Chondrocyte (in vitro differentiated cells): ENCODE measurements around the gene GNB1L. TPM values are rescaled to one million over a fixed set of nuclear protein-coding genes. Genes with fewer than 3 reads are reported as not detected.
A peak's percentile ranks its signal among the peaks of the same experiment; 100 is the strongest.

Experiments
- DNase-seq: peaks from one replicate; pipeline ENCODE4 v3.0.0; 2021; ENCODE audit warnings: mixed read lengths, low spot score
- H3K27ac Mint-ChIP-seq: one replicate; pipeline ENCODE4 v1.8.0; 2021; ENCODE audit warnings: mild to moderate bottlenecking, moderate library complexity, mixed read lengths; ENCODE audit not compliant: unreplicated experiment
- H3K27me3 Mint-ChIP-seq: 2 replicates; pipeline ENCODE4 v1.8.0; 2021; ENCODE audit warnings: low read depth, mixed read lengths
- H3K36me3 Mint-ChIP-seq: 2 replicates; pipeline ENCODE4 v1.8.0; 2021; ENCODE audit warnings: low read depth, mixed read lengths
- H3K4me1 Mint-ChIP-seq: 2 replicates; pipeline ENCODE4 v1.8.0; 2021; ENCODE audit warnings: low read depth, mild to moderate bottlenecking, mixed read lengths
- H3K4me3 Mint-ChIP-seq: one replicate; pipeline ENCODE4 v1.8.0; 2021; ENCODE audit warnings: mild to moderate bottlenecking, moderate library complexity, mixed read lengths; ENCODE audit not compliant: unreplicated experiment
- H3K9me3 Mint-ChIP-seq: 2 replicates; pipeline ENCODE4 v1.8.0; 2021; ENCODE audit warnings: low read depth, mixed read lengths
- CTCF ChIP-seq: fragments of 200-600 bp; sonication (generic); IDR thresholded peaks from 2 replicates; pipeline ENCODE4 v1.5.0; 2021; ENCODE audit warnings: antibody characterized with exemption, mild to moderate bottlenecking, moderate library complexity
- total RNA-seq: library from RNA; stranded (reverse); gene quantifications from 3 replicates; pipeline ENCODE4 v1.2.1, GENCODE V29; 2021

GNB1L gene
- total RNA-seq, 1 donor from 2014 or later = 5.3 TPM

DNA sequence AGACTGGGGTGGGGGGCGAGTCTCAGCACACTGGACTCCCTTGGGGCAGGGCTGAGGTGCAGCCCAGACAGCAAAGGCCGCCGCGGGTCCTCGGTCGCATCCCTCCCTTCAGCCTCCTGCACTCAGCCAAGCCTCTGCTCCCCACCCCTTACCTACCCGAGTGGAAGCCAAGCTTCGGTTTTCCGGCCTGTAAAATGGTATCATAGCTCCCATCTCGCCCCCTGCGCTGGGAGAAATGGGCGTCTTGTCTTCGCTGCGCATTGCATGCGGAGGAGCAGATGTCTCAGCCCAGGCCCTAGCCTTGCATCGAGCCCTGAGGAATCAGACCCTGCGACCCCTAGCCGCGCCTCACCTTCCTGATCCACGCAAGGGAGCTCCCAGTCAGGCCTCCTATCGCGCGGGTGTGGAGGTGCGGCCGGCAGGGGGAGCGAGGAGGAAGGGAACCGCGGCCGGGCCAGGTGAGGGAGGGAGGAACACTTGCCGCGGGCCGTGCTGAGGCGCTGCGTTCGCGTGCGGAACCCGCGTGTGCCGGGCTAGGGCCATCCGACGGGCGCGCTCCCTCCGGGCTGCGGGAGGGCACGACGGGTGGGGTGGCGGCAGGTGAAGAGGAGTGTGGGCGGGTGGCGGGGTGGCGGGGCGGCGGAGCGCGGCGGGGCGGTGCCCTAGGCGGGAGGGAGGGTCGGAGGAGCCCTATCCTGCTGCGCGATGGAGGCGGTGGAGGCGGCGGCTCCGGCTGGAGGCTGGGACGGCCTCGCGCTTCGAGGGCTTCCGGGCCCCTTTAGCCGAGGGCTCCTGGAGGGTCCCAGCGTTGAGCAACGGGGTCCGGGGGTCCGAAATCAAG lies 98.2 kb downstream of the GNB1L start:
- no peaks in the 10 kb centered on the region for H3K9me3 Mint-ChIP-seq
- TF ChIP-seq CTCF = peak; percentile 73
- no peak overlapping the region for H3K27ac Mint-ChIP-seq
- H3K4me1 Mint-ChIP-seq = peaks cover 21% of the 10 kb centered on the region
- no peak overlapping the region for H3K4me3 Mint-ChIP-seq
- H3K27me3 Mint-ChIP-seq = peaks cover 34% of the 10 kb centered on the region
- no peaks in the 10 kb centered on the region for H3K36me3 Mint-ChIP-seq
- no peak for DNase-seq

DNA sequence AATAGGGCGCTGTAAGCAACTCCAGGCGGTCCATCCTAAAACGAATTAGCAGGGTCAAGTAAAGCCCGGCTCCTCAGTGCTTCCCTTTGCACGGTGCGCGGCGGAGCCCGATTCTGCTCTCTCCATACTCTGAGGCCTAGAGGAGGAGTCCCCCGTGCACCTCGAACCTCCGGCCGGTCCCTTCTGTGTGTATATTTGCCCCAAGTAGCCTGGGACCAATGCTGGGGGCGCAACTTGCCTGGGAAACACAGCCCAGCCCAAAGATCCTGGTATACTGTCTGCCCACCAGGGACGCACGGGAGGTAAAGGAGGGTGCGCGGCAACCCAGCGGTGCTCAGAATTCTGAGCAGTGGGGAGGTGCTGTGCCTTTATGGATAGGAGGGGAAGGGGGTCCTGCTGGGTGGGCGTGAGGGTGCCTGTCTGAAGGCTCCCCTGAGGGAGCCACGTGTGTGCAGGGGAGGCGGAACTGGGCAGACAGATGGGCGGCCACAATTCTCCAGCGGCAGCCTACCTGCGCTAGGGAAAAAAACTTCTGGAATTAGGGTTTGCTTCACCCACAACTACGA lies 98.9 kb downstream of the GNB1L start:
- TF ChIP-seq CTCF = no peak
- Mint-ChIP-seq H3K27ac (no peak overlapping the region), H3K27me3 (peaks cover 34% of the 10 kb centered on the region), H3K4me3 (no peak overlapping the region), H3K9me3 (no peaks in the 10 kb centered on the region), H3K4me1 (peaks cover 26% of the 10 kb centered on the region), H3K36me3 (no peaks in the 10 kb centered on the region)
- DNase-seq = no peak

DNA sequence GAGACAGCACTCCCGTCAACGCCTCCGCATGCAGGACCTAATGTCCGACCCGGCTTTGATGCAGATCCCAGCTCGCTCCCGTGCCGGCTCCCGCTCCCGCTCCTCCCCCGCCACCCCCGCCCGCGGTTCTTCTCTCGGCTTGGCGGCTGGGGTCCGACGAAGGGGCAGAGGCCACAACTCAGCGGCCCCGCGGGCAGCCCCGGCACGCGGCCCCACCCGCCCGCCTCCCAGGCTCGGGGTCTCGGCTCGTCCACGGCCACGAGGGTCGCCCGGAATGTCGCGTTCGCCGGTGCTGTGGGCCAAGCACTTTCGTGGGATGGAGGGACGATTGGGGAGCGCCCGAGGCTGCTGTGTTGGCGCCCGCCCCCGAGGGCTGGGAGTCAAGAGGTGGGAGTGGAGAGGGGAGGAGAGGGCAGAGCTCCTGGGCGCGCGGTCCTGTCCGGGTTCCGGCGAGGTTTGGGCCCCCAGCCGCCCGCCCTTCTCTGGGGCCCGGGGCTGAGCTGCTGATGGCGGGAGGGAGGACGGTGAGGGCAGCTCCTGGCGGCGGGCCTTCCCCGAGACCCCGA lies 99.4 kb downstream of the GNB1L start:
- Mint-ChIP-seq H3K27me3 (peaks cover 33% of the 10 kb centered on the region), H3K4me1 (peaks cover 25% of the 10 kb centered on the region), H3K9me3 (no peaks in the 10 kb centered on the region), H3K27ac (no peak overlapping the region), H3K36me3 (no peaks in the 10 kb centered on the region), H3K4me3 (no peak overlapping the region)
- DNase-seq = no peak
- no peak for TF ChIP-seq CTCF

- no peak overlapping the region for H3K4me3 Mint-ChIP-seq
Observed at GRCh38 chr22:19754701-19755144, 100.0 kb downstream of the GNB1L start.

More at GRCh38 chr22:19754701-19755144, 100.0 kb downstream of the GNB1L start:
- H3K27me3 Mint-ChIP-seq = peaks cover 28% of the 10 kb centered on the region
- DNase-seq = no peak
- H3K36me3 Mint-ChIP-seq = no peaks in the 10 kb centered on the region
- H3K27ac Mint-ChIP-seq = no peak overlapping the region
- H3K9me3 Mint-ChIP-seq = no peaks in the 10 kb centered on the region
- peaks cover 20% of the 10 kb centered on the region for H3K4me1 Mint-ChIP-seq
- no peak for TF ChIP-seq CTCF
